ENCODE results near the gene HTT. TPM values are rescaled to one million over a fixed set of nuclear protein-coding genes. Genes with fewer than 3 reads are reported as not detected.

HTT gene
- total and polyA plus RNA-seq, 4 donors = 8.6 to 39.8 (median 16.4) TPM

GRCh38 chr4:3112609-3113469 lies 38.4 kb downstream of the HTT start:
- Histone ChIP-seq H3K36me3 (ENCODE audit: control insufficient read depth in 4 of 4, insufficient read depth in 3 of 4, low read depth in 1 of 4, low read length in 3 of 4) (peaks cover 8 to 59% (median 38%) of the 10 kb centered on the region in 4 donors), H3K4me3 (ENCODE audit: low read depth in 1 of 3, low read length in 3 of 3) (no peak overlapping the region), H3K4me1 (ENCODE audit: control insufficient read depth in 4 of 4, insufficient read depth in 4 of 4, low read length in 3 of 4) (peaks cover 0 to 2% (median 0%) of the 10 kb centered on the region in 4 donors), H3K9ac (ENCODE audit: low read depth in 1 of 2, low read length in 2 of 2) (no peak overlapping the region), H3K9me3 (ENCODE audit: control insufficient read depth in 4 of 4, low read length in 3 of 4) (no peaks in the 10 kb centered on the region), H3K27me3 (ENCODE audit: control insufficient read depth in 4 of 4, insufficient read depth in 4 of 4, low read length in 3 of 4) (no peaks in the 10 kb centered on the region), H3K27ac (ENCODE audit: low read depth in 1 of 2, low read length in 2 of 2) (peak overlapping the region in 1 of 2 donors; percentile 4)
- no peak for TF ChIP-seq NR2F2 (IDR thresholded peaks at IDR 0.05)
- TF ChIP-seq RAD21 (IDR thresholded peaks at IDR 0.05) = no peak
- DNase-seq (ENCODE audit: low spot score) = no peak
- WGBS = 90% methylated on average over 5 of the region's 5 CpGs

GRCh38 chr4:3114377-3114776 lies 39.9 kb downstream of the HTT start:
- 98% methylated on average over 6 of the region's 6 CpGs for WGBS
- H3K36me3 ChIP-seq (ENCODE audit: control insufficient read depth in 4 of 4, insufficient read depth in 3 of 4, low read depth in 1 of 4, low read length in 3 of 4) = peaks cover 8 to 53% (median 36%) of the 10 kb centered on the region in 4 donors
- H3K9ac ChIP-seq (ENCODE audit: low read depth in 1 of 2, low read length in 2 of 2) = no peak overlapping the region

GRCh38 chr4:3115637-3116270 lies 41.3 kb downstream of the HTT start:
- Histone ChIP-seq H3K9me3 (ENCODE audit: control insufficient read depth in 4 of 4, low read length in 3 of 4) (no peaks in the 10 kb centered on the region), H3K27ac (ENCODE audit: low read depth in 1 of 2, low read length in 2 of 2) (no peak overlapping the region), H3K36me3 (ENCODE audit: control insufficient read depth in 4 of 4, insufficient read depth in 3 of 4, low read depth in 1 of 4, low read length in 3 of 4) (peaks cover 8 to 53% (median 32%) of the 10 kb centered on the region in 4 donors), H3K4me3 (ENCODE audit: low read depth in 1 of 3, low read length in 3 of 3) (no peak overlapping the region), H3K9ac (ENCODE audit: low read depth in 1 of 2, low read length in 2 of 2) (no peak overlapping the region), H3K27me3 (ENCODE audit: control insufficient read depth in 4 of 4, insufficient read depth in 4 of 4, low read length in 3 of 4) (no peaks in the 10 kb centered on the region), H3K4me1 (ENCODE audit: control insufficient read depth in 4 of 4, insufficient read depth in 4 of 4, low read length in 3 of 4) (peaks cover 0 to 2% (median 0%) of the 10 kb centered on the region in 4 donors)
- TF ChIP-seq MAX (IDR thresholded peaks at IDR 0.05) (no peak), GABPA (IDR thresholded peaks at IDR 0.05 in 1 of 2, conservative IDR thresholded peaks at IDR 0.05 in 1 of 2) (no peak), FOXA2 (IDR thresholded peaks at IDR 0.05) (no peak), RAD21 (IDR thresholded peaks at IDR 0.05) (no peak), RXRA (IDR thresholded peaks at IDR 0.05) (no peak), TAF1 (conservative IDR thresholded peaks at IDR 0.05) (no peak)
- 95% methylated on average over 15 of the region's 15 CpGs for WGBS
- DNase-seq (ENCODE audit: low spot score) = no peak

More at GRCh38 chr4:3114377-3114776, 39.9 kb downstream of the HTT start:
- Histone ChIP-seq H3K27ac (ENCODE audit: low read depth in 1 of 2, low read length in 2 of 2) (no peak overlapping the region), H3K4me1 (ENCODE audit: control insufficient read depth in 4 of 4, insufficient read depth in 4 of 4, low read length in 3 of 4) (peaks cover 0 to 2% (median 0%) of the 10 kb centered on the region in 4 donors), H3K9me3 (ENCODE audit: control insufficient read depth in 4 of 4, low read length in 3 of 4) (no peaks in the 10 kb centered on the region), H3K27me3 (ENCODE audit: control insufficient read depth in 4 of 4, insufficient read depth in 4 of 4, low read length in 3 of 4) (no peaks in the 10 kb centered on the region), H3K4me3 (ENCODE audit: low read depth in 1 of 3, low read length in 3 of 3) (no peak overlapping the region)
- TF ChIP-seq JUND (IDR thresholded peaks at IDR 0.05) (no peak), MAX (IDR thresholded peaks at IDR 0.05) (no peak), SP1 (IDR thresholded peaks at IDR 0.05) (no peak), EGR1 (IDR thresholded peaks at IDR 0.05; ENCODE audit: low read depth in 2 of 2) (no peak), FOXA2 (IDR thresholded peaks at IDR 0.05) (no peak), RXRA (IDR thresholded peaks at IDR 0.05) (no peak), REST (IDR thresholded peaks at IDR 0.05) (no peak), RAD21 (IDR thresholded peaks at IDR 0.05) (no peak), NR2F2 (IDR thresholded peaks at IDR 0.05) (no peak)
- DNase-seq (ENCODE audit: low spot score) = no peak
